ENCODE results near the gene ELP5. TPM values are rescaled to one million over a fixed set of nuclear protein-coding genes. Genes with fewer than 3 reads are reported as not detected.
A peak's percentile ranks its signal among the peaks of the same experiment; 100 is the strongest.

Gene ELP5
- total RNA-seq, 1 donor: 35.6 TPM

DNA sequence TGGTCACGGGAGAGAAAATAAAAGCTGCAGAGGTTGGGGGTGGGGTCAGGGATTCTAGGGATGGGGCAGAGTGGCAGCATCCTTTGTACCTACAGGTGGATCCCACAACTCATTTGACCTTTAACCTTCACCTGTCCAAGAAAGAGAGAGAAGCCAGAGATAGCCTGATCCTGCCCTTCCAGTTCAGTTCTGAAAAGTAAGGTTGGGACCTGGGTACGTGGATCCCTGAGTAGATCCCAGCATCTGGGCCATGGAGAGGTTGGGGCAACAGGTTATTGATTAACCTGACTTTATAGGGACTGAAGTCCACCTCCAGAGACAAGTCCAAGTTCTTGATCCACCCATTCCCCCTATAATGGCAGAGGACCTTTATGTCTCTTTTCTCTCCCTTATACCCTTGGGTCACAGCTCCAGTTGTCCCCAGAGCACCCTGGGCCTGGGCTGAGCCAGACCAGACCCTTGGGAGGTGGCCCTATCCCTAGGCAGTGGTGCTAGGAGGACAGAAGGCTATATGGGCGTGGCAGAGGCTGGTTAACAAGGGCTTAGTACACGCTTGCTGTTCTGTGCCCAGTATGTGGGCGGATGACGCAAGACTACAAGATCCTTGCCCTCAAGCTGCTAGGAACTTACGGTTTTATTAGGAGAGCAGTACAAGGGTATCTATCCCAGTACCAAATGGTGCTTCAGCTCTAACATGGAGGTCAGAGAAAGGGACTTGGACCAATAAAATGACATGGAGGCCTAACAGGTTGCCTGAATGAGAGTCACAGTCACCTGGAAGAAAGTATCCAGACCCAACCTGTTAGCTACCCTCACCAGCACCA is 6.9 kb downstream of the ELP5 start:
- DNase-seq (ENCODE audit: low read depth): peak; percentile 45
- no peak overlapping the region for H3K4me3 ChIP-seq (ENCODE audit: low read depth, low read length)
- TF ChIP-seq, protein P1, sequence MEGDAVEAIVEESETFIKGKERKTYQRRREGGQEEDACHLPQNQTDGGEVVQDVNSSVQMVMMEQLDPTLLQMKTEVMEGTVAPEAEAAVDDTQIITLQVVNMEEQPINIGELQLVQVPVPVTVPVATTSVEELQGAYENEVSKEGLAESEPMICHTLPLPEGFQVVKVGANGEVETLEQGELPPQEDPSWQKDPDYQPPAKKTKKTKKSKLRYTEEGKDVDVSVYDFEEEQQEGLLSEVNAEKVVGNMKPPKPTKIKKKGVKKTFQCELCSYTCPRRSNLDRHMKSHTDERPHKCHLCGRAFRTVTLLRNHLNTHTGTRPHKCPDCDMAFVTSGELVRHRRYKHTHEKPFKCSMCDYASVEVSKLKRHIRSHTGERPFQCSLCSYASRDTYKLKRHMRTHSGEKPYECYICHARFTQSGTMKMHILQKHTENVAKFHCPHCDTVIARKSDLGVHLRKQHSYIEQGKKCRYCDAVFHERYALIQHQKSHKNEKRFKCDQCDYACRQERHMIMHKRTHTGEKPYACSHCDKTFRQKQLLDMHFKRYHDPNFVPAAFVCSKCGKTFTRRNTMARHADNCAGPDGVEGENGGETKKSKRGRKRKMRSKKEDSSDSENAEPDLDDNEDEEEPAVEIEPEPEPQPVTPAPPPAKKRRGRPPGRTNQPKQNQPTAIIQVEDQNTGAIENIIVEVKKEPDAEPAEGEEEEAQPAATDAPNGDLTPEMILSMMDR (IDR thresholded peaks at IDR 0.05; ENCODE audit: insufficient read depth, low read length): no peak

DNA sequence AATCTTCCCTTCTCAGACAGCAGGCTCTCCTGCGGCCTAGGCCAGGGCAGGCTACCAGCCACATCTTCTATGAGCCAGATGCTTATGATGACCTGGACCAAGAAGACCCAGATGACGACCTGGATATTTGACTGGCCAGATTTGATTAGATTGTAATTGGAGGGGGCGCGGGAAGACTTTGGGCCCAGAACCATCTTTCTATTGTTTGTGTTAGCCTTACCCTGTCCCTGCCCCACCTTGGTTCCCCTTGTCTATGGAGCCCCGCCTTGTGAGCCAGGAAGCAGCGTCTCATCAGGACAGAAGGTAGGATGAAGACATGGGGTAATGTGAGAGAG is 7.5 kb downstream of the ELP5 start:
- DNase-seq (ENCODE audit: low read depth): no peak
- TF ChIP-seq, protein P1 (IDR thresholded peaks at IDR 0.05; ENCODE audit: insufficient read depth, low read length): no peak
- no peak overlapping the region for H3K4me3 ChIP-seq (ENCODE audit: low read depth, low read length)

DNA sequence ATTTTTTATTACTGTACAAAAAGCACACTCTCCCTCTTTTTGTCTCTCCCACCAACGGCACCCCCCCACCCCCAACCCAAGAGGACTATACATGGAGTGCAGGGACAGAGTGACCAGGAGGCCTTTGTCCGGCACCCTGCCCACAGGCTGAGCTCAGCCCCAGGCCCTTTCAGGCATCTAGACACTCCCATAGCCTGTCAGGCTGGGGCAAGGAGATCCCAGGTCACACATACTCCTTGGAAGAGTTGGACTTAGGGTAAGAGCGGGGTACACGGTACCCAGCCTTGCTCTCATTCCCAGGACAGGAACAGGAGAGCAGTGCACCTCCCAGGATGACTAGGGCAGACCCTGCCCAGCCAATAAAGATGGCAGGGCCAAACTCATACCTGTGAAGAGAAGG is 8.1 kb downstream of the ELP5 start:
- TF ChIP-seq, protein P1 (IDR thresholded peaks at IDR 0.05; ENCODE audit: insufficient read depth, low read length): no peak
- H3K4me3 ChIP-seq (ENCODE audit: low read depth, low read length): no peak overlapping the region
- no peak for DNase-seq (ENCODE audit: low read depth)

DNA sequence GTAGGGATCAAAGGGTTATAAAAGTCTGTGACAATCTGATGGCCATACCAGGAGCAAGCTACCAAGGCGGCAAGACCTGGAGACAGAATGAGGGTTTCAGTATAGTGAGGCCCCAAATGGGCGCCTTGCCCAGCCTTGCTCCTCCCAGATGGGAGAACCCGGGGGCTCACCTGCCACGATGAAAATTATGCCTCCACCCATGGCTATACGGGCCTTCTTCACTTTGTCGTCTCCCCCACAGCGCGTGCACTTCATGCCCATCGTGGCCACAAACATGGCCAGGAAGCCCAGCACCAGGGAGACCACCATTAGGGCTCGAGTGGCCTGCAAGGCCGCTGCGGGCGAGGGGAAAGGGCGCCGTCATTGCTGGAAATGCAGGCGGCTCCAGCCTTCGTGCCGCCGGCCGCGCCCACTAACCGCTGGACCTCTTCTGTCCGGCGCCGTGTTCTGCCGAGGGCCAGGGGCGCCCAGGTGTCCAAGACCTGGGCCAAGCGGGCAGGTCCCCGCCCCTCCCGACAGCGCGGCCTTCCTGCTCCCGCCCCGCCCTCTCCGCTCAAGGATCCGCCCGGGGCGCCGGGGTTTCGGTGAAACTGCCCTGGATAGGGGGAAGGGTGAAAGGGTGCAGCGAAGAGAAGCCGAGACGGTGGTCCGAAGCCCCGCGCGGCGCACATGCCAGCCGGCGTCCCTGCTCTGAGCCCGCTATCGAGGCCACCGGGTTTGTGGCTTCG is 8.8 kb downstream of the ELP5 start:
- H3K4me3 ChIP-seq (ENCODE audit: low read depth, low read length): peak overlapping the region; percentile 33
- TF ChIP-seq, protein P1 (IDR thresholded peaks at IDR 0.05; ENCODE audit: insufficient read depth, low read length): no peak
- no peak for DNase-seq (ENCODE audit: low read depth)

DNA sequence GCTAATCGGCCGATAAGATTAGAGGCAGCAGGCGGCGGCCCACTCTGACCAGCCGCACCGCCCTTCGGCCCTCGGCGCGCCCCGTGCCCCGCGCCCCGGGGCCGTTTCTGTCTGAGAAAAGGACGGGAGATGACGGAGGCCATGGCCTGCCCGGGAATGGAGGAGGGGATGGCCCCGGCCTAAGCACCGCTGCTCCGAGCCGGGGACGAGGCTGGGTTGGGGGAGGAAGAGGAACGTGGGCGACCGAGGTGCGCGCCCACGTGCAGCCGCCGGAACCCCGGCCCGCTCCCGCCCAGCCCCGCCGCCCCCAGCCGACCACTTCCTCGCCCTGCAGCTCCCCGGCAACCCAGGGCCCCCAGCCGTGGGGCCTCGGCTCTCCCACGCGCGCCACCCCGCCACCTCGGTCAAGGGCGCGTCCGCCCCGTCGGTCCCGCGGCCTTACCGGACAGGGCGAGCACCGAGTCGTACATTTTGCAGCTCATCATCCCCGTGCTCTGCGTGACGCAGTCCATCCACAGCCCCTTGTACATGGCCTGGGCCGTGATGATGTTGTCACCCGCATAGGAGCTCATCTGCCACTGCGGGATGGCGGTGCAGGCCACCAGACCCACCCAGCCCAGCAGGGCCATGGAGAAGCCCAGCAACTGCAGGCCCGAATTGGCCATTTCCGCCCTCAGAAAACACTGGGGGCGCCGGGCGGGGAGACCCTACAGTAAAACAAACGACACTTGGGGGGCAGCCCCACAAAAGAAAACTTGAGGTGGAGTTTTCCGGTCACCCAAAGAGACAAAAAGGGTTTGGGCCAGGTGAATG is 9.6 kb downstream of the ELP5 start:
- no peak for DNase-seq (ENCODE audit: low read depth)
- peak overlapping the region; percentile 33 for H3K4me3 ChIP-seq (ENCODE audit: low read depth, low read length)
- TF ChIP-seq, protein P1 (IDR thresholded peaks at IDR 0.05; ENCODE audit: insufficient read depth, low read length): no peak

DNA sequence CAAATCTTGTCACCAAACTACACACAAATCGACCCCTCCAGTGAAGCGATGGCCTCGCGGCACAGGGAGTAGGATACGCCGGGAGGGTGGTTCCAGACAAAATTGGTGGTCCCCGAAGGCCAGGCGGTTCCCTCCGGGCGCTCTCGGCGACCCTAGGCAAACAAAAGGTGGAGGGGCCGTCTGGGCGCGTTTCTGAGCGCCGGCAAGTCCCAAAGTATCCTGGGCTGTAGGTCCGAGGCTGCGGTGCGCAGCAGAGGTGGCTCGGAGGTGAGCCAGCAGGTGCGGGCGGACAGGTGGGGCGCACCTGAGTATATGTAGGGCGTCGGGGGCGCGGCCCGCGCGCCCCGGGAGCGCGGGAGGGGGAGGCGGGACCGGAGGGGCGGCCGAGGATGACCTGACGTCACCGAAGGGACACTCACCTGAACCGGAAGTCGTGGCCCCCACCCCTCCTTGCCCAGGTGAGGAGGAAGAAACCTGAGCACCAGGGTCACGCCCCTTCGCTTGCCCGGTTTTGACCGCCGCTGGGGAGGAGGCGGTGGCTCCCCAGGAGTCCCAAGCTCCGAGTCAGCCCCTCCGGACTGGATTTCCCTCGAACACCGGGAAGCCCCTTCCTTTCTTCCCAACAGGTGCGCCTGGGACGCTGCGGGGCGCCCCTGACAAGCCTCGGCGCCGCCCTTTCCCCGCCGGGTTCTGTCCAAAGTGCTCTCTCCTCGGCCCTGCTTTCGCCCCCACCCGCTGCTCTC is 10.3 kb downstream of the ELP5 start, which contains the start of gene CLDN7:
TSS of gene CLDN7 (minus strand) at position 287 of the 743 bp plus-strand sequence. CDS start 435 bp downstream, outside the sequence.
- H3K4me3 ChIP-seq (ENCODE audit: low read depth, low read length): peak within 1 kb of the TSS; percentile 22
- no peak for DNase-seq (ENCODE audit: low read depth)
- TF ChIP-seq, protein P1 (IDR thresholded peaks at IDR 0.05; ENCODE audit: insufficient read depth, low read length): no peak

Measured in fibroblast of the aortic adventitia (primary cell).